Measurements from ENCODE around the gene KLK13.

The KLK13 gene

GRCh38 chr19:51006406-51006805 is 58.5 kb downstream of the KLK13 start:
- no peak for DNase-seq
- in situ Hi-C loops (cut with MboI; ENCODE audit: low pct_unique_long_range_greater_than_20kb, low sequenced_read_pairs), result no loop called here
